CD14-positive monocyte (primary cell): ENCODE data around the gene SH3BGRL2. TPM values are rescaled to one million over a fixed set of nuclear protein-coding genes. Genes with fewer than 3 reads are reported as not detected.

ENCODE experiments used
- DNase-seq, 3 donors: peaks; one replicate each; pipeline ENCODE4 v3.0.0-alpha.2; 2011 to 2022
- H2AFZ ChIP-seq: 2 replicates; pipeline ENCODE4 v1.6.0; 2012; ENCODE audit warnings: mild to moderate bottlenecking, low read depth, low read length, inconsistent platforms; ENCODE audit not compliant: insufficient read depth, poor library complexity, severe bottlenecking
- H3K27ac ChIP-seq, 2 donors: 1 replicate in 1 of 2; 2 replicates in 1 of 2; pipeline ENCODE4 v1.5.1; 2012 to 2013; ENCODE audit warnings: low read length in 2 of 2, control low read depth in 1 of 2, inconsistent platforms in 1 of 2, low read depth in 1 of 2, mild to moderate bottlenecking in 1 of 2
- H3K27me3 ChIP-seq, 2 donors: one replicate each; pipeline versions ENCODE4 v1.6.0 to v1.6.1; 2011 to 2013; ENCODE audit warnings: low read length in 2 of 2; ENCODE audit not compliant: control insufficient read depth in 2 of 2, insufficient read depth in 2 of 2
- H3K36me3 ChIP-seq, 2 donors: replicated peaks in 1 of 2; 1 replicate in 1 of 2; 2 replicates in 1 of 2; pipeline versions ENCODE4 v1.5.1 to v1.6.1; 2012 to 2013; ENCODE audit warnings: low read length in 2 of 2, control low read depth in 1 of 2, inconsistent platforms in 1 of 2, mild to moderate bottlenecking in 1 of 2; ENCODE audit not compliant: insufficient read depth in 2 of 2, control insufficient read depth in 1 of 2
- H3K4me1 ChIP-seq, 2 donors: 1 replicate in 1 of 2; 2 replicates in 1 of 2; pipeline versions ENCODE4 v1.5.1 to v1.6.1; 2012 to 2013; ENCODE audit warnings: low read length in 2 of 2, control low read depth in 1 of 2, inconsistent platforms in 1 of 2, mild to moderate bottlenecking in 1 of 2, moderate library complexity in 1 of 2; ENCODE audit not compliant: insufficient read depth in 2 of 2, control insufficient read depth in 1 of 2
- H3K4me2 ChIP-seq: replicated peaks from 2 replicates; pipeline ENCODE3; 2012; ENCODE audit warnings: low read length, moderate library complexity, mild to moderate bottlenecking; ENCODE audit not compliant: poor library complexity, severe bottlenecking; ENCODE audit errors: extremely low read depth
- H3K4me3 ChIP-seq, 3 experiments: fragments of 200-600 bp in 1 of 3; sonication (generic) in 1 of 3; replicated peaks in 1 of 3; 1 replicate in 2 of 3; 2 replicates in 1 of 3; pipeline ENCODE4 v1.5.1; 2011 to 2013; ENCODE audit warnings: low read length in 3 of 3, mild to moderate bottlenecking in 3 of 3, control low read depth in 2 of 3, low read depth in 2 of 3, inconsistent platforms in 1 of 3, moderate library complexity in 1 of 3
- H3K79me2 ChIP-seq: 2 replicates; pipeline ENCODE4 v1.6.0; 2012; ENCODE audit warnings: mild to moderate bottlenecking, control low read depth, inconsistent platforms, low read length, moderate library complexity; ENCODE audit not compliant: insufficient read depth
- H3K9ac ChIP-seq: 2 replicates; pipeline ENCODE4 v1.6.0; 2017; ENCODE audit warnings: low read length, mild to moderate bottlenecking; ENCODE audit not compliant: insufficient read depth, poor library complexity, severe bottlenecking
- H3K9me3 ChIP-seq, 2 donors: replicated peaks in 1 of 2; 1 replicate in 1 of 2; 2 replicates in 1 of 2; pipeline versions ENCODE4 v1.5.1 to v1.6.1; 2012 to 2013; ENCODE audit warnings: low read length in 2 of 2, control low read depth in 1 of 2; ENCODE audit not compliant: control insufficient read depth in 1 of 2, insufficient read depth in 1 of 2
- H4K20me1 ChIP-seq: 2 replicates; pipeline ENCODE4 v1.6.0; 2012; ENCODE audit warnings: mild to moderate bottlenecking, low read length, control low read depth, moderate library complexity; ENCODE audit not compliant: insufficient read depth
- H3K27ac Mint-ChIP-seq, 7 donors: one replicate each; pipeline ENCODE4 v1.8.0; 2020; ENCODE audit warnings: mild to moderate bottlenecking in 7 of 7, mixed read lengths in 7 of 7, moderate library complexity in 6 of 7, inconsistent platforms in 2 of 7
- H3K27me3 Mint-ChIP-seq, 3 donors: one replicate each; pipeline ENCODE4 v1.8.0; 2021 to 2022; ENCODE audit warnings: low read depth in 3 of 3, mild to moderate bottlenecking in 3 of 3, mixed read lengths in 3 of 3, moderate library complexity in 3 of 3, inconsistent platforms in 1 of 3
- H3K36me3 Mint-ChIP-seq, 2 donors: one replicate each; pipeline ENCODE4 v1.8.0; 2020; ENCODE audit warnings: mixed read lengths in 2 of 2, inconsistent platforms in 1 of 2, mild to moderate bottlenecking in 1 of 2
- H3K4me1 Mint-ChIP-seq: one replicate; pipeline ENCODE4 v1.8.0; 2020; ENCODE audit warnings: mild to moderate bottlenecking, mixed read lengths
- H3K4me3 Mint-ChIP-seq, 2 donors: one replicate each; pipeline ENCODE4 v1.8.0; 2020; ENCODE audit warnings: mild to moderate bottlenecking in 2 of 2, mixed read lengths in 2 of 2, moderate library complexity in 1 of 2
- H3K9me3 Mint-ChIP-seq, 7 donors: one replicate each; pipeline ENCODE4 v1.8.0; 2020 to 2022; ENCODE audit warnings: mixed read lengths in 7 of 7, mild to moderate bottlenecking in 6 of 7, moderate library complexity in 6 of 7, inconsistent platforms in 2 of 7
- WGBS: methylation state at CpG from one replicate; pipeline ENCODE4 v1.1.5; 2013; ENCODE audit warnings: missing lambda C conversion rate; ENCODE audit not compliant: insufficient coverage; 5-methylcytosine and 5-hydroxymethylcytosine counted together
- intact Hi-C, 2 donors: fragments of 100-400 bp; cut with micrococcal nuclease; formaldehyde crosslinking; loops; one replicate each; pipeline versions ENCODE4 v1.15.0 to v1.15.1; 2023
- polyA plus RNA-seq, 3 donors: library from polyadenylated mRNA; depleted of rRNA in 1 of 3; unstranded in 2 of 3; stranded (reverse) in 1 of 3; fragments of 300-500 nt in 2 of 3; fragments of >200 nt in 1 of 3; fragmentation: Illumina TruSeq in 2 of 3; gene quantifications; 1 replicate in 2 of 3; 2 replicates in 1 of 3; pipeline ENCODE4 v1.2.3, GENCODE V29; 2012 to 2021
- TF ChIP-seq, protein P1 (sequence below): fragments of 200-600 bp; IDR thresholded peaks from one replicate; pipeline ENCODE4 v1.8.0; 2022; ENCODE audit warnings: antibody characterized with exemption, mild to moderate bottlenecking

The SH3BGRL2 gene
- polyA plus RNA-seq, 3 donors: 0.03 to 0.30 (median 0.28) TPM

DNA sequence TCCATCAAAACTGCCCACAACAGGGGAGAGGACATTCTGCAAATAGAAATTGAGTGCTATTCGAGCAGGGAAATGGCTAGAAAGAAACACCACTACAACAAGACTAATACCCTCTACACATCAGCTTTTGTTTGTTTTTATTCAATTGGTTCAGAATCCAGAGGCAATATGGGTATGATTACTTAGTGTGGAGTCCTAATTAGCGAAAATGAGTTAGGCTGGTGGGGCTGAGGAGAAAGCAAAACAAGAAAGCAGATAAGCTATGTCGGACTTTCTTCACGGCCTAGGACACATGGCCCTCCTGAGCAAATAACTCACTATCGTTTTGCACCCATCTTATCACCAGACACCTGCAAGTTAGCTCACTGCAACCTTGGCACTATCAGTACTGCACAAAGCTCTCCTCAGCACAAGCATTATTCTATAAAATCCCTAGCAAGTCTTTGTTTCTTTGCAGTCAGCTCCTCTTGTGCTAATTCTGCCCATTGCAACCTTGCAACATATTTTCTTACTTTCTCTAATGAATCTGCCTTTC is 31.3 kb upstream of the SH3BGRL2 start:
- no peak overlapping the region for H3K4me3 ChIP-seq
- no peak overlapping the region for H3K9ac ChIP-seq
- peaks cover 0 to 2% (median 1%) of the 10 kb centered on the region in 3 donors for H3K27me3 Mint-ChIP-seq
- no peak for DNase-seq
- no peaks in the 10 kb centered on the region for H3K27me3 ChIP-seq
- no peaks in the 10 kb centered on the region for H3K4me1 Mint-ChIP-seq
- no peak overlapping the region for H3K27ac ChIP-seq
- TF ChIP-seq, protein P1, sequence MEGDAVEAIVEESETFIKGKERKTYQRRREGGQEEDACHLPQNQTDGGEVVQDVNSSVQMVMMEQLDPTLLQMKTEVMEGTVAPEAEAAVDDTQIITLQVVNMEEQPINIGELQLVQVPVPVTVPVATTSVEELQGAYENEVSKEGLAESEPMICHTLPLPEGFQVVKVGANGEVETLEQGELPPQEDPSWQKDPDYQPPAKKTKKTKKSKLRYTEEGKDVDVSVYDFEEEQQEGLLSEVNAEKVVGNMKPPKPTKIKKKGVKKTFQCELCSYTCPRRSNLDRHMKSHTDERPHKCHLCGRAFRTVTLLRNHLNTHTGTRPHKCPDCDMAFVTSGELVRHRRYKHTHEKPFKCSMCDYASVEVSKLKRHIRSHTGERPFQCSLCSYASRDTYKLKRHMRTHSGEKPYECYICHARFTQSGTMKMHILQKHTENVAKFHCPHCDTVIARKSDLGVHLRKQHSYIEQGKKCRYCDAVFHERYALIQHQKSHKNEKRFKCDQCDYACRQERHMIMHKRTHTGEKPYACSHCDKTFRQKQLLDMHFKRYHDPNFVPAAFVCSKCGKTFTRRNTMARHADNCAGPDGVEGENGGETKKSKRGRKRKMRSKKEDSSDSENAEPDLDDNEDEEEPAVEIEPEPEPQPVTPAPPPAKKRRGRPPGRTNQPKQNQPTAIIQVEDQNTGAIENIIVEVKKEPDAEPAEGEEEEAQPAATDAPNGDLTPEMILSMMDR: no peak
- H3K4me3 Mint-ChIP-seq: no peak overlapping the region
- no peak overlapping the region for H2AFZ ChIP-seq
- no peak overlapping the region for H3K4me2 ChIP-seq
- H3K36me3 ChIP-seq: no peaks in the 10 kb centered on the region
- intact Hi-C loops: no loop called here
- H3K9me3 Mint-ChIP-seq: peaks cover 2 to 10% (median 6%) of the 10 kb centered on the region in 7 donors
- H3K79me2 ChIP-seq: no peaks in the 10 kb centered on the region
- H4K20me1 ChIP-seq: no peaks in the 10 kb centered on the region
- no peaks in the 10 kb centered on the region for H3K36me3 Mint-ChIP-seq
- 81% methylated on average over 3 of the region's 5 CpGs for WGBS
- no peaks in the 10 kb centered on the region for H3K4me1 ChIP-seq
- no peak overlapping the region for H3K27ac Mint-ChIP-seq
- peaks cover 0 to 4% of the 10 kb centered on the region in 2 donors for H3K9me3 ChIP-seq

DNA sequence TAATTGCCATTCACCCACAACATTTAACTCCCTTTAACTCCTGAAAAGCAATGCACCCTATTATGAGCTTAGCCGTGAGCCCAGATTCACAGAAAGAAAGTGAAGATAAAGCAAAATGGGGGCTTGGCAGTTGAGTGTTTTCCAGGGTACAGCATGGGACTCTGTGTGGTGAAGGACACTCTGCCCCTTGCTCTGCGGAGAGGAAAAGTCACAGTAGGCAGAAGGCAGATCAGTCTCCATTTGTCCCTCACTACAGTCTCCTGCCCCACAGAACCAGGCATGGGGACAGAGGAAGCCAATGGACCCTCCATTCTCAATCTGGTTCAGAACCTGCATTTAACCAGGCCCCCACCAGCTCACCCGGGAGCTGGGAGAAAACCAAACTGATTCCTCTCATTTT is 30.8 kb upstream of the SH3BGRL2 start:
- Histone ChIP-seq H2AFZ (no peak overlapping the region), H3K27me3 (no peaks in the 10 kb centered on the region), H3K9me3 (no peaks in the 10 kb centered on the region), H3K4me2 (no peak overlapping the region), H3K79me2 (no peaks in the 10 kb centered on the region), H3K27ac (no peak overlapping the region), H3K4me1 (no peaks in the 10 kb centered on the region), H4K20me1 (no peaks in the 10 kb centered on the region), H3K9ac (no peak overlapping the region), H3K36me3 (no peaks in the 10 kb centered on the region), H3K4me3 (no peak overlapping the region)
- no peak overlapping the region for H3K4me3 Mint-ChIP-seq
- peak overlapping the region in 1 of 7 donors; percentile 6 for H3K27ac Mint-ChIP-seq
- H3K27me3 Mint-ChIP-seq: peaks cover 0 to 2% (median 1%) of the 10 kb centered on the region in 3 donors
- no peak for DNase-seq
- no peaks in the 10 kb centered on the region for H3K4me1 Mint-ChIP-seq
- intact Hi-C loops: no loop called here
- H3K9me3 Mint-ChIP-seq: peaks cover 0 to 6% (median 3%) of the 10 kb centered on the region in 7 donors
- H3K36me3 Mint-ChIP-seq: no peaks in the 10 kb centered on the region
- TF ChIP-seq, protein P1: no peak
- WGBS: 100% methylated on average over 1 of the region's 3 CpGs
